HCT116 (cell line): ENCODE measurements around the gene RPTOR. TPM values are rescaled to one million over a fixed set of nuclear protein-coding genes. Genes with fewer than 3 reads are reported as not detected.

ENCODE experiments used
- ATAC-seq: fragments of 200-7000 bp; cut with Tn5 transposase; 2 replicates; pipeline ENCODE4 v1.9.1; 2020; ENCODE audit warnings: mild to moderate bottlenecking, moderate library complexity
- BruUV-seq: library from RNA; stranded (reverse); fragments of 400-500 nt; replicated peaks from 2 replicates; lab custom pipeline; 2021; lab: Mats Ljungman, UMichigan
- CTCF ChIA-PET: fragments of 300-600 bp; sonication (Branson Sonifier 250); formaldehyde crosslinking; loops from one replicate; lab custom pipeline; 2021; ENCODE audit warnings: antibody characterized with exemption; lab: Charles Lee
- POLR2A ChIA-PET: fragments of 300-600, 350-600 bp; sonication (Branson Sonifier 250); formaldehyde crosslinking; loops from one replicate; lab custom pipeline; 2021; ENCODE audit warnings: antibody characterized with exemption; lab: Charles Lee
- RAD21 ChIA-PET, 2 experiments: fragments of 300-600 bp; sonication (Branson Sonifier 250); formaldehyde crosslinking; loops; one replicate each; lab custom pipeline; 2023; ENCODE audit warnings: low total read pairs in 2 of 2; ENCODE audit not compliant: uncharacterized antibody in 2 of 2, unreplicated experiment in 2 of 2, low non-redundant PET in 1 of 2; lab: Charles Lee
- DNase-seq: peaks from one replicate; pipeline ENCODE4 v3.0.0-alpha.2; 2010; ENCODE audit warnings: low read depth, low spot score
- H2AFZ ChIP-seq: fragments of 200-600 bp; shearing (Covaris generic), sonication (generic); 2 replicates; pipeline ENCODE4 v1.6.1; 2017; ENCODE audit warnings: low read depth, mixed run types, mixed read lengths, antibody characterized with exemption, low read length; ENCODE audit not compliant: poor library complexity, severe bottlenecking
- H3K27ac ChIP-seq: 2 replicates; pipeline ENCODE4 v1.5.1; 2012; ENCODE audit warnings: low read depth, low read length
- H3K27me3 ChIP-seq: fragments of 200-600 bp; sonication (generic); 2 replicates; pipeline ENCODE4 v1.6.1; 2016; ENCODE audit warnings: mixed run types, low read length, mixed read lengths; ENCODE audit not compliant: insufficient read depth
- H3K36me3 ChIP-seq, 2 experiments: fragments of 200-500 bp in 1 of 2; fragments of 200-600 bp in 1 of 2; sonication (Bioruptor generic) in 1 of 2; sonication (generic) in 1 of 2; 2 replicates each; pipeline versions ENCODE4 v1.5.1 to v1.6.1; 2014 to 2016; ENCODE audit warnings: low read length in 2 of 2, inconsistent platforms in 1 of 2, mixed read lengths in 1 of 2, mixed run types in 1 of 2; ENCODE audit not compliant: insufficient read depth in 2 of 2, control insufficient read depth in 1 of 2
- H3K4me1 ChIP-seq, 2 experiments: fragments of 200-600 bp in 1 of 2; sonication (generic) in 1 of 2; 2 replicates each; pipeline versions ENCODE4 v1.5.1 to v1.6.1; 2012 to 2017; ENCODE audit warnings: low read length in 2 of 2, inconsistent platforms in 1 of 2, mild to moderate bottlenecking in 1 of 2, mixed read lengths in 1 of 2, mixed run types in 1 of 2, moderate library complexity in 1 of 2; ENCODE audit not compliant: insufficient read depth in 2 of 2, control insufficient read depth in 1 of 2
- H3K4me2 ChIP-seq: fragments of 200-600 bp; sonication (generic); 2 replicates; pipeline ENCODE4 v1.6.1; 2017; ENCODE audit warnings: mixed run types, low read length, mixed read lengths
- H3K4me3 ChIP-seq, 2 experiments: fragments of 200-600 bp in 1 of 2; sonication (generic) in 1 of 2; replicated peaks in 1 of 2; 2 replicates each; pipeline ENCODE4 v1.5.1; 2011 to 2016; ENCODE audit warnings: low read length in 2 of 2, control low read depth in 1 of 2, low read depth in 1 of 2, mild to moderate bottlenecking in 1 of 2, mixed read lengths in 1 of 2, mixed run types in 1 of 2
- H3K79me2 ChIP-seq: fragments of 200-600 bp; sonication (generic); 2 replicates; pipeline ENCODE4 v1.6.1; 2017; ENCODE audit warnings: mild to moderate bottlenecking, mixed run types, low read length, moderate library complexity, mixed read lengths; ENCODE audit not compliant: insufficient read depth
- H3K9ac ChIP-seq: fragments of 200-600 bp; sonication (generic); 2 replicates; pipeline ENCODE4 v1.6.1; 2016; ENCODE audit warnings: low read length, mixed read lengths
- H3K9me2 ChIP-seq: fragments of 200-600 bp; sonication (generic), shearing (Covaris generic); 2 replicates; pipeline ENCODE4 v1.6.1; 2017; ENCODE audit warnings: mixed run types, mild to moderate bottlenecking, moderate library complexity; ENCODE audit not compliant: insufficient read depth
- H3K9me3 ChIP-seq, 2 experiments: fragments of 200-500 bp in 1 of 2; fragments of 200-600 bp in 1 of 2; sonication (Bioruptor generic) in 1 of 2; sonication (generic) in 1 of 2; 2 replicates each; pipeline ENCODE4 v1.6.1; 2014 to 2017; ENCODE audit warnings: low read length in 2 of 2, mixed read lengths in 2 of 2, inconsistent platforms in 1 of 2, low read depth in 1 of 2, mild to moderate bottlenecking in 1 of 2, mixed run types in 1 of 2, moderate library complexity in 1 of 2; ENCODE audit not compliant: control insufficient read depth in 1 of 2, insufficient read depth in 1 of 2
- H4K20me1 ChIP-seq: fragments of 200-600 bp; sonication (generic), shearing (Covaris generic); 2 replicates; pipeline ENCODE4 v1.6.1; 2017; ENCODE audit warnings: mixed run types, mild to moderate bottlenecking, moderate library complexity; ENCODE audit not compliant: insufficient read depth
- ATF3 ChIP-seq: IDR thresholded peaks from 2 replicates; pipeline ENCODE4 v1.6.1; 2012
- CEBPB ChIP-seq: IDR thresholded peaks from 2 replicates; pipeline ENCODE4 v1.6.1; 2012; ENCODE audit warnings: low read depth
- EGR1 ChIP-seq: IDR thresholded peaks from 2 replicates; pipeline ENCODE4 v1.6.1; 2012; ENCODE audit warnings: low read depth
- ELF1 ChIP-seq: IDR thresholded peaks from 2 replicates; pipeline ENCODE4 v1.6.1; 2012; ENCODE audit warnings: low read depth, borderline replicate concordance
- EZH2 ChIP-seq: fragments of 200-600 bp; sonication (generic); IDR thresholded peaks from 2 replicates; pipeline ENCODE4 v1.6.1; 2017; ENCODE audit warnings: antibody characterized with exemption, mixed run types
- FOSL1 ChIP-seq: IDR thresholded peaks from 2 replicates; pipeline ENCODE4 v1.6.1; 2012; ENCODE audit warnings: low read depth
- MAX ChIP-seq: IDR thresholded peaks from 2 replicates; pipeline ENCODE4 v1.6.1; 2012
- POLR2AphosphoS5 ChIP-seq: IDR thresholded peaks from 2 replicates; pipeline ENCODE4 v1.6.1; 2011; ENCODE audit warnings: mild to moderate bottlenecking, low read depth, low read length, moderate library complexity
- RAD21 ChIP-seq: IDR thresholded peaks from 2 replicates; pipeline ENCODE4 v1.6.1; 2012; ENCODE audit warnings: low read depth, mild to moderate bottlenecking
- REST ChIP-seq: IDR thresholded peaks from 2 replicates; pipeline ENCODE4 v1.6.1; 2012; ENCODE audit warnings: low read depth
- SP1 ChIP-seq: IDR thresholded peaks from 2 replicates; pipeline ENCODE4 v1.6.1; 2012; ENCODE audit warnings: low read depth
- SRF ChIP-seq: IDR thresholded peaks from 2 replicates; pipeline ENCODE4 v1.6.1; 2012; ENCODE audit warnings: low read depth
- TCF7L2 ChIP-seq: IDR thresholded peaks from 2 replicates; pipeline ENCODE4 v1.7.0; 2011; ENCODE audit warnings: borderline replicate concordance, inconsistent platforms; ENCODE audit not compliant: insufficient read depth, insufficient read length; ENCODE audit errors: extremely low read depth
- YY1 ChIP-seq: IDR thresholded peaks from 2 replicates; pipeline ENCODE4 v1.6.1; 2011; ENCODE audit warnings: low read length, low read depth, moderate library complexity, mild to moderate bottlenecking; ENCODE audit not compliant: insufficient replicate concordance; ENCODE audit errors: extremely low read depth
- ZFX ChIP-seq: fragments of 450-650 bp; IDR thresholded peaks from 2 replicates; pipeline ENCODE4 v1.6.1; 2017
- intact Hi-C: fragments of 100-400 bp; cut with micrococcal nuclease; formaldehyde crosslinking; loops from 2 replicates; pipeline ENCODE4 v1.10.0; 2022
- total RNA-seq: library from RNA; stranded (reverse); gene quantifications from one replicate; pipeline ENCODE4 v1.2.1, GENCODE V29; 2021; ENCODE audit not compliant: unreplicated experiment

RPTOR gene
- total RNA-seq, 1 experiment from 2014 or later = 69.5 TPM

- Histone ChIP-seq H3K79me2 (peaks cover 10% of the 10 kb centered on the region; the same call in 1 of the 2 replicates), H3K9me2 (no peaks in the 10 kb centered on the region), H3K9me3 (peaks cover 0 to 6% of the 10 kb centered on the region in 2 experiments; a peak in 1 of 4 replicates), H3K36me3 (peaks cover 0 to 4% of the 10 kb centered on the region in 2 experiments; a peak in 1 of 4 replicates), H3K4me1 (peaks cover 49 to 63% of the 10 kb centered on the region in 2 experiments), H2AFZ (no peak overlapping the region), H3K27me3 (no peaks in the 10 kb centered on the region), H3K4me3 (peak overlapping the region in 1 of 2 experiments; percentile 37; a peak in 3 of 4 replicates), H3K27ac (peak overlapping the region; percentile 89), H3K4me2 (peak overlapping the region; percentile 80), H3K9ac (peak overlapping the region; percentile 56), H4K20me1 (no peaks in the 10 kb centered on the region)
- ChIA-PET POLR2A (no interaction called here), CTCF (interaction anchor here (1.8 kb wide), 1 partner anchor 40 kb away, joined by 4 read pairs; no protein-coding TSS in a partner anchor), RAD21 (no interaction called here)
- DNase-seq (no peak), ATAC-seq (peak; percentile 54)
- intact Hi-C loops = loop anchor here (1.0 kb wide), 1 partner anchor 64 kb away; no protein-coding TSS in a partner anchor
- BruUV-seq = no TSS peak
- TF ChIP-seq MAX (no peak), TCF7L2 (no peak), FOSL1 (no peak), YY1 (no peak), ELF1 (no peak), POLR2AphosphoS5 (no peak), REST (no peak), SP1 (no peak), EGR1 (no peak), ATF3 (no peak), EZH2 (no peak), CEBPB (no peak), RAD21 (no peak), SRF (no peak), ZFX (no peak)
Observed at GRCh38 chr17:80792373-80792781, 247.7 kb downstream of the RPTOR start.
